Measurements from ENCODE around the gene MAP4K3.

MAP4K3 gene

GRCh38 chr2:39443009-39443408 lies 5.9 kb upstream of the MAP4K3 start:
- Histone ChIP-seq H3K4me3 (replicated peaks; ENCODE audit: low read depth, low read length) (no peak overlapping the region), H3K27me3 (replicated peaks; ENCODE audit: control insufficient read depth, insufficient read depth, low read length) (no peaks in the 10 kb centered on the region), H3K36me3 (ENCODE audit: control insufficient read depth, insufficient read depth, low read length) (no peaks in the 10 kb centered on the region)
- TF ChIP-seq CTCF (IDR thresholded peaks at IDR 0.05; ENCODE audit: insufficient read depth, low read length, poor library complexity, severe bottlenecking), result no peak
- DNase-seq (ENCODE audit: extremely low read depth, insufficient read length), result no peak

GRCh38 chr2:39437522-39438296 lies 624 bp upstream of the MAP4K3 start:
- H3K27me3 ChIP-seq (replicated peaks; ENCODE audit: control insufficient read depth, insufficient read depth, low read length), result no peaks in the 10 kb centered on the region
- H3K4me3 ChIP-seq (replicated peaks; ENCODE audit: low read depth, low read length), result peak overlapping the region; percentile 69
- peak; percentile 55 for DNase-seq (ENCODE audit: extremely low read depth, insufficient read length)
- no peak for TF ChIP-seq CTCF (IDR thresholded peaks at IDR 0.05; ENCODE audit: insufficient read depth, low read length, poor library complexity, severe bottlenecking)
- H3K36me3 ChIP-seq (ENCODE audit: control insufficient read depth, insufficient read depth, low read length), result no peaks in the 10 kb centered on the region

GRCh38 chr2:39435741-39436591 lies 1.1 kb downstream of the MAP4K3 start:
- TF ChIP-seq CTCF (IDR thresholded peaks at IDR 0.05; ENCODE audit: insufficient read depth, low read length, poor library complexity, severe bottlenecking), result no peak
- no peak for DNase-seq (ENCODE audit: extremely low read depth, insufficient read length)
- H3K27me3 ChIP-seq (replicated peaks; ENCODE audit: control insufficient read depth, insufficient read depth, low read length), result no peaks in the 10 kb centered on the region
- H3K36me3 ChIP-seq (ENCODE audit: control insufficient read depth, insufficient read depth, low read length), result no peaks in the 10 kb centered on the region
- peak overlapping the region; percentile 69 for H3K4me3 ChIP-seq (replicated peaks; ENCODE audit: low read depth, low read length)

- DNase-seq (ENCODE audit: extremely low read depth, insufficient read length), result no peak
- TF ChIP-seq CTCF (IDR thresholded peaks at IDR 0.05; ENCODE audit: insufficient read depth, low read length, poor library complexity, severe bottlenecking), result no peak
- peak overlapping the region; percentile 15; the same call in 1 of the 2 replicates for H3K4me3 ChIP-seq (replicated peaks; ENCODE audit: low read depth, low read length)
Measured at GRCh38 chr2:39435234-39435633, 1.9 kb downstream of the MAP4K3 start.

GRCh38 chr2:39434233-39434897 lies 2.7 kb downstream of the MAP4K3 start:
- Histone ChIP-seq H3K36me3 (ENCODE audit: control insufficient read depth, insufficient read depth, low read length) (no peaks in the 10 kb centered on the region), H3K27me3 (replicated peaks; ENCODE audit: control insufficient read depth, insufficient read depth, low read length) (no peaks in the 10 kb centered on the region), H3K4me3 (replicated peaks; ENCODE audit: low read depth, low read length) (no peak overlapping the region)
- TF ChIP-seq CTCF (IDR thresholded peaks at IDR 0.05; ENCODE audit: insufficient read depth, low read length, poor library complexity, severe bottlenecking), result no peak
- no peak for DNase-seq (ENCODE audit: extremely low read depth, insufficient read length)

More at GRCh38 chr2:39435234-39435633, 1.9 kb downstream of the MAP4K3 start:
- no peaks in the 10 kb centered on the region for H3K36me3 ChIP-seq (ENCODE audit: control insufficient read depth, insufficient read depth, low read length)
- no peaks in the 10 kb centered on the region for H3K27me3 ChIP-seq (replicated peaks; ENCODE audit: control insufficient read depth, insufficient read depth, low read length)
